SJSA1 (cell line): ENCODE results near the gene ABLIM3. TPM values are rescaled to one million over a fixed set of nuclear protein-coding genes. Genes with fewer than 3 reads are reported as not detected.

Experiments used
- DNase-seq, 2 experiments: peaks; one replicate each; pipeline ENCODE4 v3.0.0-alpha.2; 2015 to 2020; ENCODE audit warnings: low spot score in 2 of 2, low read depth in 1 of 2
- H3K27ac ChIP-seq: fragments of 250-450 bp; sonication (Bioruptor Pico); 2 replicates; pipeline ENCODE4 v1.5.1; 2020; ENCODE audit warnings: mild to moderate bottlenecking, moderate library complexity
- H3K27me3 ChIP-seq: fragments of 250-450 bp; sonication (Bioruptor Pico); replicated peaks from 2 replicates; pipeline ENCODE4 v1.5.1; 2020; ENCODE audit warnings: mild to moderate bottlenecking, moderate library complexity
- H3K36me3 ChIP-seq: fragments of 250-450 bp; sonication (Bioruptor Pico); 2 replicates; pipeline ENCODE4 v1.5.1; 2020; ENCODE audit warnings: mild to moderate bottlenecking
- H3K4me1 ChIP-seq: fragments of 250-450 bp; sonication (Bioruptor Pico); replicated peaks from 2 replicates; pipeline ENCODE4 v1.6.1; 2021; ENCODE audit warnings: mild to moderate bottlenecking
- H3K4me3 ChIP-seq: fragments of 250-450 bp; sonication (Bioruptor Pico); 2 replicates; pipeline ENCODE4 v1.5.1; 2020; ENCODE audit warnings: mild to moderate bottlenecking
- H3K9me3 ChIP-seq: fragments of 250-450 bp; sonication (Bioruptor Pico); replicated peaks from 2 replicates; pipeline ENCODE4 v1.5.1; 2020; ENCODE audit warnings: mild to moderate bottlenecking
- total RNA-seq: library from RNA; depleted of rRNA; stranded (reverse); fragments of >200 nt; shearing (Covaris generic); gene quantifications from 2 replicates; pipeline ENCODE4 v1.2.3, GENCODE V29; 2014

Gene ABLIM3
- total RNA-seq, 1 experiment from 2014 or later, result 32.8 TPM

DNA sequence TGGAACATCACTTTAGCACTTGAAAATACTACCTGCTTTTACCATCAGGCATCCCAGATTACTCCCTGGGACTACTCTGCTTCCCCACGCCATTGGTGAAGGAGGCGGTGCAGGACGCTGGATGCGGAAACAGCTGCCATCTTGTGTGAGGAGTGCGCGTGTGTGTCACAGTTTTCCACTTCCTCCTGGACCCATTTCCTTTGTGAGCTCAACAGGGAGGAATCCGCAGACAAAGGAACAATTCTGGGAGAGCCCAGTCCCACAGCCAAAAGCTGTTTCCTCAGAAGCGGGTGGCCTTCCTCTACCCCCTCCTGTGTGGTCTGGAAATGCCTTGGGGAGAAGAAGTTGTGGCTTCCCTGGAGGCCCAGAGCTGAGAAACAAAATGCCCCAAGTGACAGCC is 147.1 kb downstream of the ABLIM3 start:
- no peaks in the 10 kb centered on the region for H3K27me3 ChIP-seq
- H3K27ac ChIP-seq, result peak overlapping the region; percentile 96

DNA sequence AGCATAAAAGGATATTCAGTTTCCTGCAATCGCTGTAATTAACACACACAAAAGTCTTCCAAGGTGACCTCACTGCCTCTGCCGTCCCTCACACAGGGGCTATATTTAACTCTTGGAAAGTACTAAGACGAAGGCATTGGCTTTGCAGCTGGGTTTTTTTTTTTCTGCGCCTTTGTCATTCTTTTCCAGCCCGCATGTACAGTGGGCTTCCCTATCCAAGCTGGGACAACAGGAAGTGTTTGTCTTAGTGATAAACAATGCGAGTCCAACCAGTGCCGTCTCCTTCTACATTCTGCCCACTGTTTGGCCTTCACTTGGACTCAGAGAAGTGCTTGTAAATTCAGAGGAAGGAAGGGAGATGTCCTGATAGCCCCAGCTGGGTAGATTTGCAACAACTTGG is 148.0 kb downstream of the ABLIM3 start:
- H3K36me3 ChIP-seq, result peaks cover 4% of the 10 kb centered on the region; the same call in 1 of the 2 replicates
- peak overlapping the region; percentile 96 for H3K27ac ChIP-seq
- no peaks in the 10 kb centered on the region for H3K27me3 ChIP-seq
- H3K4me3 ChIP-seq, result no peak overlapping the region
- DNase-seq, result peak; percentile 68 to 88
- no peaks in the 10 kb centered on the region for H3K9me3 ChIP-seq
- peaks cover 22% of the 10 kb centered on the region for H3K4me1 ChIP-seq

More for the DNA sequence above, 147.1 kb downstream of the ABLIM3 start:
- peaks cover 4% of the 10 kb centered on the region; the same call in 1 of the 2 replicates for H3K36me3 ChIP-seq
- H3K9me3 ChIP-seq, result no peaks in the 10 kb centered on the region
- peak; percentile 95 to 96 for DNase-seq
- no peak overlapping the region for H3K4me3 ChIP-seq
- H3K4me1 ChIP-seq, result peaks cover 22% of the 10 kb centered on the region

DNA sequence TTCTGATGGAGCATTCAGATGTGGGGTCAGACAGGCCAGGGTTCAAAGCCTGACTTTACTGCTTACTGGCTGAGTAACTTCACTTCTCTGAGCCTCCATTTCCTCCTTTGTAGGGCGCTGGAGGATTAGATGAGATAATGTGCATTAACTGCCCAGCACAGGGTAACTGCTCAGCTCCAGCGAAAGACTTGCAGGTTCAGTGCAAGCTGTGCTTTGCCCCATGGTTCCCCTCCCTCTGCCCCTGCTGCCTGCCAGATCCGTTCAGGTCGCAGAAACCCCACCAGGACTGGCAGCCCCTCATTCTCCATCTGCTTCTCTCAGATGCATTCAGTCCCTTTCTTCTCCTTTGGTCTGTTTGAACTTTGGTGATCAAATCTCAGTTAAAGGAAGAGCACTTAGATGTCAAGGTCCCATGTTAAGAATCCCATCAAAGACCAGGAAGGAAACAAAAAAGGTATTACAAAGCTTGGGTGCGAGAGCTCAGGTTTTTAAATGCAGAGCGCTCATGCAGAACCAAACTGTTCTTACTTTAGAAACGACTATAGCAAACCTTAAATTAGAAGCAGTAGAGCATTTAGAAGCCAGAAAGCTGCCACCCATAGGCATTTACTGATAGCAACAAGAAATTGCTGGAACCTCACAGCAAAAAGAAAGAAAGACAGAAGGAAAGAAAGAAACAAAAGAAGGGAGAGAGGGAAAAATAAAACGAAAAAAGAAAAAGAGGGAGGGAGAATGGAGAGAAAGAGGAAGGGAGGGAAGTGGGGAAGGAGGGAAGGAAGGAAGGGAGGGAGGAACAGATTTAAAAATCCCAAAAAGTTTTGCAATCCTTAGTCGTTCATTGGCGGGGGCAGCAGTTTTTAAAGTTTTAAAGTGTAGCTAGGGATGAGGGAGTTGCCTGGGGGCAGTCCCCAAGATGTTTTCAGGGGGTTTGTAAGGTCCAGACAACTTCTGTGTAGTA is 153.9 kb downstream of the ABLIM3 start:
- 0 out of 2 replicates have a peak, but pooled peaks cover 10% of the 10 kb centered on the region for H3K36me3 ChIP-seq
- no peaks in the 10 kb centered on the region for H3K27me3 ChIP-seq
- no peak for DNase-seq
- no peak overlapping the region for H3K27ac ChIP-seq
- H3K4me1 ChIP-seq, result no peaks in the 10 kb centered on the region
- no peak overlapping the region for H3K4me3 ChIP-seq
- H3K9me3 ChIP-seq, result no peaks in the 10 kb centered on the region

DNA sequence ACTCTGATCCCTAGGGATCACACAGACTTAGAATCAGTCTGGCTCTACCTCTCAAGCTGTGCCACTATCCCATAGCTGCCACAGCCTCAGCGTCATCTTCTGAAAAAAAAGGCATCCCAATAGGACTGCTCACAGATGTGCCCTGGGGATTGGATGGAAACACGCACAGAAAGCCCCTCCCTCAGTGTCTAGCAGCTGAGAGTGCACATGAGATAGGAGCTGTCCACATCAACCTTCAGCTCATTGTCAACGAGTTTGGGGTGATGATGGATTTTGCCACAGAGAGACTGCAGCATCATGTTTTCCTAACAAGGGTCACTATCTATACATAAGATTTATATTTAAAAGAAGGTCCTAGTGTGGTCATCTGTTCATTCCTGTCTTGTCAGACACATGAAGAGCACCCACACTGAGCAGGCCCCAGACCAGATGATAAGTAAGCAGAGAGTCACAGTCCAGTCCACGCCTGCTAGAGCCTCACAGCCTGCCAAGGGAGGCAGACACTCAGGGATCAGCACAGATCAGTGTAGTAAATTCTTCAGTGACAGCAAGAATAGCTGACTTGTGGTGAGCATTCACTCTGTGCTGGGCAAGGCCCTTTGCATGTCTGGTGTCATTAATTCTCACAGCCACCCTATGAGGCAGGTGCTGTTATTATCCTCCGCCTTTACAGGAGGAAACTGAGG is 156.2 kb downstream of the ABLIM3 start:
- no peaks in the 10 kb centered on the region for H3K4me1 ChIP-seq
- DNase-seq, result no peak
- peaks cover 21% of the 10 kb centered on the region; the same call in 1 of the 2 replicates for H3K36me3 ChIP-seq
- no peak overlapping the region for H3K4me3 ChIP-seq
- H3K27ac ChIP-seq, result no peak overlapping the region
- H3K27me3 ChIP-seq, result no peaks in the 10 kb centered on the region
- H3K9me3 ChIP-seq, result no peaks in the 10 kb centered on the region

DNA sequence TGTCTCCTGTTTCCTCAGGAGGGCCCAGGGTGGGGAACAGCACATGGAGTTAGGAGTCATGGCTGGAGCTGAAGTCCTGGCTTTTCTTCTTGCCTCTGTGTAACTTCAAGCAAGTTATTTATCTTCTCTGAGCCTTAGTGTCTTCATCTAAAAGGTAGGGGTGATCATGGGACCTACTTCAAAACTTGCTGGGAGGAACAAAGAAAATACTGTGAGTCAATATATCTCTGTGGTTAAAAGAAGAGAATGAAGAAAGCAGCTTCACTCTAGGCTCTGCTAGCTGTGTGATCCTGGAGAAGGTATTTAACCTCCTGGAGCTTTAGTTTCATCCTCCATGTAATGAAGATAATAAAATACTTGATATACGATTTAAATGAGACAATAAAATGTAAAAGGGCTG is 156.9 kb downstream of the ABLIM3 start:
- Histone ChIP-seq H3K4me1 (no peaks in the 10 kb centered on the region), H3K4me3 (no peak overlapping the region), H3K27me3 (no peaks in the 10 kb centered on the region), H3K27ac (no peak overlapping the region), H3K9me3 (no peaks in the 10 kb centered on the region), H3K36me3 (peaks cover 25% of the 10 kb centered on the region; the same call in 1 of the 2 replicates)
- no peak for DNase-seq

DNA sequence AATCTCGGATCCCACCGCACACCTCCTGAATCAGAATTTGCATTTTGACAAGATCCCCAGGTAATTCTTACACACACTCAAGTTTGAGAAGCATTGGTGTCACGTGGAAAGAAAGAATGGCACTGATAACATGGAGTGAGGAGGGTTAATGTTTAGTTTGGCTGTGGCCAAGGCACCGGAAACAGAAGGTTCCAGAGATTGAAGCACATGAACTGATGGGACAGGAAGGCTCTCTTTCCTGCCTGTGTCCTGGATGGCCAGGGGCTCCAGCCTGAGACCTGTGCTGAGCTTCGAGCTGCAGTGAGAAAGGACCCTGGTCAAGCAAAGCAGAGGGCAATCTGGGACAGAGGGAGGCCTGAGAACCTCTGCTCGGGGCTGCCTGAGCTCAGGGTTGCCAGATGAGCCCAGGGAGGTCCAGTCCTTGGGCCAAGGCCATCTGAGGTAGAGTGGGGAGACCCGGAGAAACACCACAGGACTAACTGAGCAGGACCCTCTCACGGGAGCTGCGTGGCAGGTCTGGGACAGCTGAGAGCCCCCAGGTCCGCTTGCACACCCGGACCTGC is 157.6 kb downstream of the ABLIM3 start:
- Histone ChIP-seq H3K4me3 (no peak overlapping the region), H3K9me3 (no peaks in the 10 kb centered on the region), H3K27me3 (no peaks in the 10 kb centered on the region), H3K27ac (no peak overlapping the region), H3K4me1 (no peaks in the 10 kb centered on the region), H3K36me3 (peaks cover 25% of the 10 kb centered on the region; the same call in 1 of the 2 replicates)
- no peak for DNase-seq

DNA sequence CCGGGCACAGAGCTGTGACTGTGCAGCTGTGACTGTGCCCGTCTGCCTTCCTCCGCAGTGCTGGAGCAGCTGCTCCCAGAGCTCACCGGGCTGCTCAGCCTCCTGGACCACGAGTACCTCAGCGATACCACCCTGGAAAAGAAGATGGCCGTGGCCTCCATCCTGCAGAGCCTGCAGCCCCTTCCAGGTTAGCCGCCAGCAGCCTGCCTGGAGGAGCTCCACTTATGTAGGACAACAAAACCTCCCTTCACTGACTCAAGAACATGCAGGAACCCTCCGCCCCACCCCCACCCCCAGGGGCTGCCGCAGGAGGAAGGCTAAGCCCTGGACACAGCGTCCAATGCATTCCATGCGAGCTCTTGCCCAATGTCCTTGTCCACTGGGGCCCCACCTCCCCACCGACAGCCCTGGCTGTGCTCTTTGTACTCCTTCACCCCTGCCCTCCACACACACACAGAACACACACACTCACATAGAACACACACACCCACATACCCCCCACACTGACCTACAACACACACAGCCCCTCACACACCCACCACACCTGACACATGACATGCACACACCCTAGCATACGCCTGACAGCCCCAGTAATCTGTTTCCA is 158.3 kb downstream of the ABLIM3 start:
- H3K27ac ChIP-seq, result no peak overlapping the region
- H3K9me3 ChIP-seq, result no peaks in the 10 kb centered on the region
- no peak for DNase-seq
- H3K4me1 ChIP-seq, result no peaks in the 10 kb centered on the region
- no peak overlapping the region for H3K4me3 ChIP-seq
- H3K27me3 ChIP-seq, result no peaks in the 10 kb centered on the region
- peaks cover 29% of the 10 kb centered on the region; the same call in 1 of the 2 replicates for H3K36me3 ChIP-seq

DNA sequence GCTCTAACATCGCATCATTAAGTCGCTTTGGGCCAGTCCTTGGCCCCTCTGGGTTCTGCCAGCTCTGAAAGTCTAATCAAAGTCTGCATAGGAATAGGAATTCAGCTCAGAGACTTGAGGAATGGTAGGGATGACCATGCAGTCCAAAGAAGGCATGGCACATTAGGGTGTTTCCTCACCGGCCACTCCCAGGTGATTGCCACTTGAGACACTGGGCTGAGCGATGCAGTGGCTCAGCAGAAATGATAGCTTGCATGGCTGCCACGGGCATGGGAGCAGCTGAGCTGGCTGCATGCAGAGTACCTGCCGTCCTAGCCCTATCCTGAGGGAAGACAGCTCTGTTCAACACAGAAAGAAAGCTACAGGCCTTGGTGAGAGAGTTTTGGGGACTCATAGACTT is 159.1 kb downstream of the ABLIM3 start:
- Histone ChIP-seq H3K27ac (no peak overlapping the region), H3K4me3 (no peak overlapping the region), H3K9me3 (no peaks in the 10 kb centered on the region), H3K4me1 (no peaks in the 10 kb centered on the region), H3K36me3 (peaks cover 29% of the 10 kb centered on the region; the same call in 1 of the 2 replicates), H3K27me3 (no peaks in the 10 kb centered on the region)
- no peak for DNase-seq

DNA sequence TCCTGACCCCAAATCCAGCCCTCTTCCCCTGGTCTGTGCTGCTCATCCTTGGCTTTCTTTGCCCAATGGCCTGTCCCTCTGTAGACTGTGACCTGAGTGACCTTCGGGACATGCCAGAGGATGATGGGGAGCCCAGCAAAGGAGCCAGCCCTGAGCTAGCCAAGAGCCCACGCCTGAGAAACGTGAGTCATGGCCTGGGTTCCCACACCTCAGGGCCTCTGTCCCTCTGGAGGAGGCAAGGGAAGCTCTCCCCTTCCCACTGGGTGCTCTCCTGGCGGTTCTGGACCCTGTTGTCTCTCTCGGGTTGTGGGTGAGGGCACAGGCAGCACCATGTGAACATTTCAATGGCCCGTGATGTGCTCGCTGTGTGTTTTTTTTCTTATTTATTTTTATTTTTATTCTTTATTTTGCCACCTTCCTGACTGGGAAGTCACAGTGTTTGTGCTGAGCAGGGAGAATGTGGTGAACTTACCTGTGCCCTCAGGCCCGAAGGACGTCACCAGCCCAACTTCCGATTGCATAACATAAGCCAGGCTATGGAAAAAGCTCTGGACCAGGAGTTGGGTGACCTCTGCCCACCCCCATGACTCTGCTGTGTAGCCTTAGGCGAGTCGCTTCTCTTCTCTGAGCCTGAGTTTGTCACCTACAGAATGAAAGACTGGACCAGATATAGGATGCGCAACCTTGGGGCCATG is 159.9 kb downstream of the ABLIM3 start:
- no peak overlapping the region for H3K4me3 ChIP-seq
- no peaks in the 10 kb centered on the region for H3K9me3 ChIP-seq
- H3K27me3 ChIP-seq, result no peaks in the 10 kb centered on the region

DNA sequence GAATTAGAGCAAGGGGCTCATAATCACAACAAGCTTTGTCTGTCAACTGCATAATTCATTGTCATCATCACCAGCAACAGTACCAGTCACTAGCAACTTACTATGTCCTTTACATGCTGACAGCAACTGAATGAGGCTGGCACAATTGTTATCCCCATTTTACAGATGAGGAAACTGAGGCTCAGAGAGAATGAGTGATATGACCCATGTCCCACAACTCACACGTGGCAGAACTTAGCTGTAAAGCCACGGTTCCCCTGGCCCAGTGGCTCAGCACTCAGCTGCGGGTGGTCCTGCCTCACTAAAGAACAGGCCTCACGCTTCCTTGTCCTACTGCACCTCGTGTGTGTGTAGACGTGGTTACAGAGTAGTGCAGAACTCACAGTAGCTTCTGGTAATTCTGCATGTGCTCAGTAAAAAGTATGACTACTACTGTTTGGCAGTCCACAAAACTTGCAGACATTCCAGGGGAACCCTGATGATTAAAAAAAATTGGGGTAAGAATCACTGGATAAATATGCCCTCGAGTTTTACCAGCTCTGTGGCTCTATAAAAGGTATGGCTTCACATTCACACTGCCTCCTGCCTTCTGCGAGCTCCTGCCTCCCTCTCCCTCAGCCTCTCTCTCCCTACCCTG is 160.6 kb downstream of the ABLIM3 start:
- Histone ChIP-seq H3K9me3 (no peaks in the 10 kb centered on the region), H3K36me3 (peaks cover 40% of the 10 kb centered on the region), H3K27ac (no peak overlapping the region), H3K4me3 (no peak overlapping the region), H3K27me3 (no peaks in the 10 kb centered on the region), H3K4me1 (no peaks in the 10 kb centered on the region)
- no peak for DNase-seq

More for the DNA sequence above, 159.9 kb downstream of the ABLIM3 start:
- no peak for DNase-seq
- peaks cover 34% of the 10 kb centered on the region for H3K36me3 ChIP-seq
- H3K27ac ChIP-seq, result no peak overlapping the region
- H3K4me1 ChIP-seq, result no peaks in the 10 kb centered on the region

DNA sequence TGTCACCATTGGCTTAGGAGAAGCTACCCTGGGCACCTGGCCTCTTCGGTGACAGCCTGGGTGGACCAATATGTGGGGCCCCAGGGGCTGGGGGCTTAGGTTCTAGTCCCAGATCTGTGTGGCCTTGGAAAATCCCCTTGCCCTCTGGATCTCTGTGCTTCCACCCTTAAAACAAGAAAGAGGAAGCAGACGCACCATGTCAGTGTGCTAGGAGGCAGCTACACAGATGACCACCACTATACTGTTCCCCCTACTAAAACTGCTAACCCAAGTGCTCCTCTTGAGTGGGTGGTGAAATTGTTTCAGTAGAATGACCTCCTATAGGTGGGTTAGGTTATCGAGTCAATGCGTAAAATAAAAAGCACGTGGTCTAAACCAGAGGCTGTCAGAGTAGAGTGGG is 161.3 kb downstream of the ABLIM3 start:
- peaks cover 47% of the 10 kb centered on the region for H3K36me3 ChIP-seq
- H3K27me3 ChIP-seq, result no peaks in the 10 kb centered on the region
- H3K27ac ChIP-seq, result no peak overlapping the region
- DNase-seq, result no peak
- H3K9me3 ChIP-seq, result no peaks in the 10 kb centered on the region
- no peaks in the 10 kb centered on the region for H3K4me1 ChIP-seq
- H3K4me3 ChIP-seq, result no peak overlapping the region

DNA sequence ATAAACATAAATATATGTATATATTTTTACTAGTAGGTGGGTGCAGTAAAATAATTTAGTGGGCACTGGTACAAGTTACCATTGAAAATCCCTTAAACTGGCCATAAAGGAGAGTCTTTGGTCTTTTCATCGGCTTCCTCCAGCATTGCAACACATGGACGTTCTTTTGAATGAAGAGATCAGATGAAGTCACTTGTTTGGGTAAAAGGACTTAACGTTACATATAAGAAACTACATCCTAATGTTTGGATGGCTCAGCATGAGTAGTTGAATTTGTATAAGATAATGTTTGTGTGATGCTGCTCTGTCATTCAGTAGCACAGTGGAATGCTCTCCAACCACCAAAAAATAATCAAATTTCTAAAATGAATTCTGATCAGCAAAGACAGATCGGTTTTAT is 161.9 kb downstream of the ABLIM3 start:
- H3K9me3 ChIP-seq, result no peaks in the 10 kb centered on the region
- no peaks in the 10 kb centered on the region for H3K4me1 ChIP-seq
- no peaks in the 10 kb centered on the region for H3K27me3 ChIP-seq
- no peak overlapping the region for H3K27ac ChIP-seq
- peaks cover 47% of the 10 kb centered on the region for H3K36me3 ChIP-seq
- H3K4me3 ChIP-seq, result no peak overlapping the region
- no peak for DNase-seq
